GM19455 (cell line): Measurements from ENCODE around the gene GRM4.
"Not testable (repeated sequence)": the region's sequence is repeated elsewhere in the genome, so short reads cannot be mapped to it uniquely, and the experiment has no call there.

Source experiments
- ATAC-seq: cut with Tn5 transposase; IDR thresholded peaks from one replicate; pipeline ENCODE4 v1.9.1; 2021; ENCODE audit not compliant: unreplicated experiment

The GRM4 gene

GRCh38 chr6:34047913-34048867 is 97.7 kb downstream of the GRM4 start:
- ATAC-seq, result no peak

GRCh38 chr6:34046617-34047016 is 99.3 kb downstream of the GRM4 start:
- ATAC-seq, result no peak

GRCh38 chr6:34045771-34046170 is 100.1 kb downstream of the GRM4 start:
- no peak for ATAC-seq

GRCh38 chr6:34044945-34045595 is 100.8 kb downstream of the GRM4 start:
- ATAC-seq, result no peak

GRCh38 chr6:34043359-34043758 is 102.5 kb downstream of the GRM4 start:
- ATAC-seq, result no peak

GRCh38 chr6:34041998-34042397 is 103.9 kb downstream of the GRM4 start:
- ATAC-seq, result not testable (repeated sequence)

- ATAC-seq, result no peak
Measured at GRCh38 chr6:34041385-34041784, 104.5 kb downstream of the GRM4 start.

GRCh38 chr6:34039943-34040342 is 105.9 kb downstream of the GRM4 start:
- ATAC-seq, result no peak

GRCh38 chr6:34037151-34037550 is 108.7 kb downstream of the GRM4 start:
- no peak for ATAC-seq

GRCh38 chr6:34036357-34037069 is 109.4 kb downstream of the GRM4 start:
- no peak for ATAC-seq

GRCh38 chr6:34035704-34036356 is 110.1 kb downstream of the GRM4 start:
- no peak for ATAC-seq

GRCh38 chr6:34035161-34035560 is 110.7 kb downstream of the GRM4 start:
- ATAC-seq, result no peak

- ATAC-seq, result no peak
Measured at GRCh38 chr6:34032856-34033255, 113.0 kb downstream of the GRM4 start.

- no peak for ATAC-seq
Measured at GRCh38 chr6:34031625-34032383, 114.1 kb downstream of the GRM4 start.

- no peak for ATAC-seq
Measured at GRCh38 chr6:34030831-34031624, 114.9 kb downstream of the GRM4 start.

GRCh38 chr6:34029489-34030280 is 116.2 kb downstream of the GRM4 start:
- ATAC-seq, result no peak

- ATAC-seq, result no peak
Measured at GRCh38 chr6:34028691-34029360, 117.1 kb downstream of the GRM4 start.

GRCh38 chr6:34027939-34028441 is 117.9 kb downstream of the GRM4 start:
- no peak for ATAC-seq
